ENCODE results near the gene SETD3. TPM values are rescaled to one million over a fixed set of nuclear protein-coding genes. Genes with fewer than 3 reads are reported as not detected.

SETD3 gene
- total RNA-seq, 1 donor from 2014 or later: 36.1 TPM

GRCh38 chr14:99522457-99522891 is 41.8 kb upstream of the SETD3 start:
- no peak overlapping the region for H3K27ac Mint-ChIP-seq (ENCODE audit: unreplicated experiment)

GRCh38 chr14:99522025-99522401 is 41.4 kb upstream of the SETD3 start:
- peaks cover 4% of the 10 kb centered on the region for H3K27me3 Mint-ChIP-seq (ENCODE audit: low read depth)
- no peak overlapping the region for H3K27ac Mint-ChIP-seq (ENCODE audit: unreplicated experiment)
- no peak overlapping the region for H3K4me3 Mint-ChIP-seq
- peaks cover 29% of the 10 kb centered on the region for H3K4me1 Mint-ChIP-seq
- H3K9me3 Mint-ChIP-seq: no peaks in the 10 kb centered on the region
- no peak for TF ChIP-seq CTCF (conservative IDR thresholded peaks at IDR 0.05)
- H3K36me3 Mint-ChIP-seq (ENCODE audit: low read depth): no peaks in the 10 kb centered on the region
- DNase-seq (ENCODE audit: low read depth, low spot score): no peak

More at GRCh38 chr14:99522457-99522891, 41.8 kb upstream of the SETD3 start:
- no peak for DNase-seq (ENCODE audit: low read depth, low spot score)
- peaks cover 29% of the 10 kb centered on the region for H3K4me1 Mint-ChIP-seq
- H3K9me3 Mint-ChIP-seq: no peaks in the 10 kb centered on the region
- H3K4me3 Mint-ChIP-seq: peak overlapping the region; percentile 44
- no peak for TF ChIP-seq CTCF (conservative IDR thresholded peaks at IDR 0.05)
- H3K27me3 Mint-ChIP-seq (ENCODE audit: low read depth): peaks cover 4% of the 10 kb centered on the region
- no peaks in the 10 kb centered on the region for H3K36me3 Mint-ChIP-seq (ENCODE audit: low read depth)

GRCh38 chr14:99521176-99522024 is 40.7 kb upstream of the SETD3 start:
- no peaks in the 10 kb centered on the region for H3K9me3 Mint-ChIP-seq
- peaks cover 4% of the 10 kb centered on the region for H3K27me3 Mint-ChIP-seq (ENCODE audit: low read depth)
- no peak for TF ChIP-seq CTCF (conservative IDR thresholded peaks at IDR 0.05)
- no peaks in the 10 kb centered on the region for H3K36me3 Mint-ChIP-seq (ENCODE audit: low read depth)
- H3K27ac Mint-ChIP-seq (ENCODE audit: unreplicated experiment): no peak overlapping the region
- H3K4me3 Mint-ChIP-seq: peak overlapping the region; percentile 12
- peaks cover 29% of the 10 kb centered on the region for H3K4me1 Mint-ChIP-seq
- DNase-seq (ENCODE audit: low read depth, low spot score): no peak

GRCh38 chr14:99520571-99521081 is 40.0 kb upstream of the SETD3 start:
- Mint-ChIP-seq H3K9me3 (no peaks in the 10 kb centered on the region), H3K4me1 (peaks cover 29% of the 10 kb centered on the region), H3K27ac (ENCODE audit: unreplicated experiment) (no peak overlapping the region), H3K4me3 (peak overlapping the region; percentile 12), H3K27me3 (ENCODE audit: low read depth) (peaks cover 4% of the 10 kb centered on the region), H3K36me3 (ENCODE audit: low read depth) (no peaks in the 10 kb centered on the region)
- DNase-seq (ENCODE audit: low read depth, low spot score): no peak
- TF ChIP-seq CTCF (conservative IDR thresholded peaks at IDR 0.05): no peak

GRCh38 chr14:99519931-99520421 is 39.3 kb upstream of the SETD3 start:
- Mint-ChIP-seq H3K36me3 (ENCODE audit: low read depth) (no peaks in the 10 kb centered on the region), H3K9me3 (no peaks in the 10 kb centered on the region), H3K27me3 (ENCODE audit: low read depth) (peaks cover 4% of the 10 kb centered on the region), H3K4me3 (no peak overlapping the region), H3K4me1 (peaks cover 26% of the 10 kb centered on the region), H3K27ac (ENCODE audit: unreplicated experiment) (no peak overlapping the region)
- DNase-seq (ENCODE audit: low read depth, low spot score): no peak
- no peak for TF ChIP-seq CTCF (conservative IDR thresholded peaks at IDR 0.05)

Measured in neural crest cell (in vitro differentiated cells).